IPS DF 19.7 (cell line): ENCODE data around the gene UCP1.

Experiments
- DNase-seq: peaks from one replicate; pipeline ENCODE4 v3.0.0-alpha.2; 2013; ENCODE audit warnings: low read depth, low spot score

Gene UCP1

DNA sequence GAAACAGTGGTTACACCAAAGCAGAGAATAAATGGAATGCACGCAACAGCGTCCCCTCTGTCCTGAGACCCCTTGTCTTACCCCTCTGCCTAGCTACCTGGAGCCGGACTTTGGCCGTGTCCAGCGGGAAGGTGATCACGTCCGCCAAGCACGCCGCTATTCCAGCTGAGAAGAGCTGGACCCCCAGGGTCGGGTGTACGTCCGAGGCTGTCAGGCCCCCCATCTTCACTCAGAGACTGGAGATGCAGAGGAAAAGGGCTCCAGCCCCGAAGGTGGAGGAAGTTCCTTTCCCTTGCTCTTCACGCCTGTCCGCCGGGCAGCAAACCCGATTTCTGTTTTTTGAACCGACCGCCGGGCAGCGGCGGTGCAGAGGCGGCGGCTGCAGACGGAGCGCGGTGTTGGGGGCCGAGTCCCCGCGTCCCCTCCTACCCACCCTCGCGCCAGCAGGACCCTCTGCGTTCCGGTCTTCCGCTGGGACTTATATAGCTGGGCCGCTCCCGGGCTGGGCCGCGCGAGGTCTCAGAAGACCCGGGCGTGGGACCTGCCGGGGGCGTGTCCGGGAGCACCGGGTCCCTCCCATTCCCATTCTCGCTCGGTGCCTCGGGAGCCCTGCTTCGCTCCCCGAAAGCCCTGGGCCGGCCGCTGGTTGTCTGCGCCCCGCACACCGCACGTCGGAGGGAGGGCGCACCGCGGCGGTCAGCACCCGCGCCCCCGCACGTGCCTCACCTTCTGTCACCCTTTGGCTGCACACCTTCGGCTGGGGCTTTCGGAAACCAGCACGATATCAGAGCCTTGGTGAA, at the start of gene UCP1:
UCP1 (minus strand) TSS at position 455 of the 800 bp plus-strand sequence; CDS start at position 223, 232 bp downstream.
- DNase-seq, result no peak

- no peak for DNase-seq
Measured at GRCh38 chr4:140617499-140618248, 48.9 kb upstream of the UCP1 start.

- DNase-seq, result no peak
Measured at GRCh38 chr4:140615451-140615850, 46.7 kb upstream of the UCP1 start.

DNA sequence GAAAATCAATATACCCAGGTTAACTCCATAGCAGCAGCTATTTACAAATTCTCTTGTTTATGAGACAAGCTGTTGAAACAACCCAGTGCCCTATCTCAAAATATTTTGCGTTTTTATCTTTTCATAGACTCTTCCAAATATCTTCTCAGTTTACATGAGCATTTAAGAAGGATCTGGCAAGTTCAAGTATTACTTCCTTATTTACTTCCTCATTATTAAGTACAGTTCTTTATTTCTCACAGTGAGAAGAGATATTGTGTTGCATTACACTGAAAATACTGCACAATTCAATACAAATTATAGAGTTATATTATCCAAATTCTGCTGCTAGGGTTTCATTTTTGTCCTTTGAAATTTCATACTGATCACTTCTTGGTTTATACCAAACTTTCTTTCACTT, 43.6 kb upstream of the UCP1 start:
- DNase-seq, result no peak

DNA sequence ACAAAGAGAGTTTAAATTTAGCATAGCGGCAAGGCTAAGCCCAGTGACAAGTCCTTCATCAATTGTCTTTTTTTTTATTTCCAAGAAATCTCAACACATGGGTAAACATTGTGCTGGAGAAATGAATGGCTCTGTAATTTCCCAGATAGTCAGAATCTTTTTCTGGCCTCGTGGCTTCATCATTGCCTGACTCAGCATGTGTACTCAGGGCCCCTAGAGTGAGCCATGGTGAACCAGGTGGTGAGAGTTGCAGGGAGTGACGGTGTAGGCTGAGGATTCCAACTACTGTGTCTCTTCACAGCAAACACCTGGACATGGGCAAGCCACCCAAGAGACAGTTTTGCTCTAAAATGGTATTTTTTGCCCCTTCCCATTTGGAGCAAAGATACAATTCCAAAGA, 43.1 kb upstream of the UCP1 start:
- no peak for DNase-seq

- no peak for DNase-seq
Measured at GRCh38 chr4:140609548-140610425, 41.0 kb upstream of the UCP1 start.

DNA sequence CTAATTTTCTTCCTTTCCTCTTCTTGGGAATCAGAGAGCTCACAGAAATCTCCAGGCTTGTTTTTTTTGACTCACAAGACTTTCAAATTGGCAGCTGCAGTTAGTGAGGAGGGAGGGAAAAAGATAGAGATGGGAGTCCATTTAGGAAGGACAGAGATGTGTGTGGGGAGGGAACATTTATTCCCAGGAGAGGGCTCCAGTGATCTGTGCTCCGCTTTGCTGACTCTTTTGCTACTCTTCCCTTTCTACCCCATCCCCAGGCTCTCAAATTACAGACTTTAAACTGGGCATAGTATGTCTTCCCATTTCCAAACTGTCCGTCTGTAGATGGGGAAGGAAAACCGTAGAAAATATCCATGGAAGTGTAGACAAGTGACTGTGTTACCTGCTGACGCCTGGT, 39.1 kb upstream of the UCP1 start:
- DNase-seq, result no peak

- no peak for DNase-seq
Measured at GRCh38 chr4:140604544-140604943, 35.8 kb upstream of the UCP1 start.

DNA sequence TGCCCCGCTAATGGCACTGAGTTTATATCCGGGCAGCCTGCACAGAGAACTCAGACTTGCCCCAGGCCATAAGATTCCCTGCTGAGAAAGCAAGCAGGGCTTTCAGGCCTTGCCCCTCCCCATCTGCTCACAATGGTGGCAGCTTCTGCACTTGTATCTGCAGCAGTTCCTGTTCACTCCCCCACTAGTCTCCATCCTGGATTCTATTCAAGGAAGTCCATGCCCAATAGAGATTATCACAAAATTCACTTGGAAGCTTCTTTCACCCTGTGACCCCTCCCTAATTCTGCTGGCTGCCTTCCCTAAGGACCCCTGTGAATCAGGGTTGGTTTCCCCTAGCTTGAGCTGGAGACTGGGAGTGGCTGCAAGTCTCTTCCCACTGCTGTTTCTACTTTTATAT, 34.5 kb upstream of the UCP1 start:
- DNase-seq, result no peak

GRCh38 chr4:140602714-140603113, 34.0 kb upstream of the UCP1 start:
- DNase-seq, result no peak

DNA sequence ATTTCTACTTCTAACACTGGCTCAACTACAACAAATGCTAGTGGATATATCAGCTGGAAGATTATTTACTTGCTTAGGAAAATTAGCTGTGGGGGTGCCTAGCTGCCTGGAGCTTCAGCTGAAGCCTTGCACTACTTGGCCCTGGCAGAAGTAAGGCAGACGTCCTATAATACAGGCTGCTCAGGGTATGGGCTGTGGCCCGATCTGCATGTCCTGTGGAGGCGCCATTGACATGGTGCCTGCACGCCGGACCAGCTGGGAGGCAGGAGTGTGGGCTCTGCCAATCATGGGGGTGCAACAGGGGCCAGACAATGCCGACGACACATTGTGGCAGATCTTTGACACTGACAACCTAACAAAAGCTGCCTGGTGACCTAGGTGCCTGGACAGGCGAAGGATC, 31.6 kb upstream of the UCP1 start:
- no peak for DNase-seq

- DNase-seq, result peak; percentile 60
Measured at GRCh38 chr4:140595065-140595464, 26.3 kb upstream of the UCP1 start.

DNA sequence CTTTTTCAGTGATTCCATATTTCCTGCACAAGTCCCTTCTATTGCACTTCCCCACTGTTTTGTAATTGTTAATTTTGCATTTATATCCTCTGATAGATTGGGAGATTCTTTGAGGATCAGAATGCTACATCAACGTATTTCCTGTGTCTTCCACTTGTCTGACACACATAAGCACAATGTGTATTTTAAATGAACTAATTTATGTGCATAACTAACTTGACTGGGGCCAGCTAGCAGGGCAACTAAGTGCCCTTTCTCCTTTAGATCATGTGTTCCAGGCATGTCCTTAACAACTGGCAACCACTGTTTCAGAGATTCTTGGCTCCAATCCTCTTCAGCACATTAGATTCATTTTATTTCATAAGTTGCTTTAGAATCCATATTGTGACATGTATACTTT, 15.7 kb upstream of the UCP1 start:
- no peak for DNase-seq

DNA sequence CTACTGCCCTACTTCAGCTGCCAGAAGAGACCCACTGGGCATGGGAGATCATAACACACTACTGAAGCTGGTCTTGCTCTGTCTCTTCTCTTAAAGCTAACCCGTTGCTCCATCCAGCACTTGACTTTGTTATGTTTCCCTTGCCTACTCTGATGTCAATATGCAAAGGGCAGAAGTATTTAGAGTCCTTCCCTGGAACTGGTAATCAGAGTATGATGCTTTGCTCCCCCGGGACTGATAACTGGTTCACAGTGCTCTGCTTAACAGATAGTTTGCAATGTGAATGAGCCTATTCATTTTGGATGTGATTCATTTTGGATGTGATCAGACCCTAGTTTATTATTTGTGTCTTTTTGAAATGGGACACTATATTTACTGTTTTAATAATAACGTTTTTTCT, 12.3 kb upstream of the UCP1 start:
- DNase-seq, result no peak

DNA sequence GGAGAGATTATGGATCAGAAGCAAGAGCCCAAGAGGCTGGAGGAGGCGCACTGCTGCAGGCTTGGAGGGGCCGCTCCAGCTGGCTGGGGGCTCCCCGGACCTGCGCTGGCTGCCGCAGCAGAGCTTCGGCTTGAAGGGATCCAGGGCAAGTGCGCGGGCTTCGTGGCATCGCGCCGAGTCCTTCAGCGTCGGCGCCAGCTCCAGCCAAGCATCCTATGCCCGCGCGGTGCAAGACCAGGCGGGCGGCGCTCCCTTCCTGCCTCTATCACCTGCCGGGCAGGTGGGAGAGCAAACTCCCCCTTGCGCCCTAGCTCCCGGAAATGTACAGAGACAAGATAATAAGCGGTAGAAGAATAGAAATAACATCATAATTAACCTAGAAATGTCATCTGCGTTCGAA, 10.5 kb upstream of the UCP1 start:
- DNase-seq, result no peak

DNA sequence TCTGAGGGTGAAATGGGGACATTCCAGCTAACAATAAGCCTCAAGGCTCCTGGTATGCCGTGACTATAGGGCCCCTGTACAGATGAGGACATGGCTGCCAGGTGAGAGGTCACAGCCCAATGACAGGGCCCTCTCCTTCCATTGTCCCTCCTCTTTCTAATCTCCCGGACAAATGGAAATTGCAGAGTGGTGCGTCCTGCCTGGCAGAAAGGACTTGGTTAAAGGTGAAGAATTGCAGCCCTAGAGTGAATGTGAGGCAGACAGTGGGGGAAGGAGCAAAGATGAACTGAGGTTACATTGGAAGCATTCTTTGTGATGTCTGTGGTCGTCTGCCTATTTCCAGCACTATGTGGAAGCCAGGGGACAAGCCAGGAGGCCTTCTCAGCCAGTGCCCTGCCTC, 6.7 kb upstream of the UCP1 start:
- no peak for DNase-seq

GRCh38 chr4:140571620-140572019, 2.9 kb upstream of the UCP1 start:
- no peak for DNase-seq

- no peak for DNase-seq
Measured at GRCh38 chr4:140569307-140569638, 512 bp upstream of the UCP1 start.

DNA sequence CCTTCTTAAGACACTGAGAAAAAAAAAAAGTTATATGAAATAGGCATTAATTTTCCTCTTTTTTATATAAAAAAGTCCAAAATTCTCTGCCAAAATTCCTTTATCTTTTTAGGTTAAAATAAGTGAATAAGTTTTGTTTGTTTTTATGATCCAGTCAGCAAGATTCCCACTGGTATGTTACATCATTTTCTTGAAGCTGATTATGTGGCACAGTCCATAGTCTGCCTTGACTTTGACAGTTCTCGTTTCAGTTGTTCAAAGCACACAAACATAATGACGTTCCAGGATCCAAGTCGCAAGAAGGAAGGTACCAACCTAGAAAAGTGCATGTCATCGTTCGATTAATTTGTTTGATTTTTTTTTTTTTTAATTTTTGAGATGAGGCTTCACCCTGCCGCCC, 9.1 kb downstream of the UCP1 start:
- DNase-seq, result no peak

GRCh38 chr4:140557831-140558435, 10.8 kb downstream of the UCP1 start:
- DNase-seq, result no peak

DNA sequence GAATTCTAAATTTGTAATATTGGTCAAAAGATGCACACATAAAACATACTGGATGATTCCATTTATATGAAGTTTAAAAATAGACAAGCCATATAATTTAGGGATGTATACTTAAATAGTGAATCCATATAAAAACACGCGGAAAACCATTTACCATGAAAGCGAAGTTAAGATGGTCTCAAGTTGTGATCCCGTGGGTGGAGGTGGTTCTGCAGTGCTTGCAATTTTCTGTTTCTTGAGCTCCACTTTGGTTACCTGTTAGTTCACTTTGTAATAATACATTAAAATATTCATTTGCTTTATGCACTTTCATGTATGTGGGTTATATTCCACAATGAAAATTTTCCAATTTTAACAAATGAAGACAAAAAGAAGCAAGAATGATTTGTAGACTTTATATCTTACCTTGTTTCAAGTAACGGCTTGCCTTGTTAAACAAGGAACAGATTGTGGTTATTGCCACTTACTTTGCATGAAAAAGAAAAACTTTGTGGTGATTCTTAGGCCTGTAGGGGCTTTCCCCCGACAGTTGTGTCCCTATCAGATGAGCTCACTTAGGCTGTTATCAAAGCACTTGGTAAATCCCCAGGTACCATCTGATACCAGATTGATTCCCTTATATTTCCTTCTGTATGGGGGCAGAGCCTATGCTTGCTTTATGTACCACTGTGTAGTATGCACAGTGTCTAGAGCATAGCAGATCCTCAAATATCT, 12.2 kb downstream of the UCP1 start:
- DNase-seq, result no peak
